ENCODE data around the gene ADGRF1. TPM values are rescaled to one million over a fixed set of nuclear protein-coding genes. Genes with fewer than 3 reads are reported as not detected.

ADGRF1 gene
- total RNA-seq, 4 donors from 2014 or later, result not detected

DNA sequence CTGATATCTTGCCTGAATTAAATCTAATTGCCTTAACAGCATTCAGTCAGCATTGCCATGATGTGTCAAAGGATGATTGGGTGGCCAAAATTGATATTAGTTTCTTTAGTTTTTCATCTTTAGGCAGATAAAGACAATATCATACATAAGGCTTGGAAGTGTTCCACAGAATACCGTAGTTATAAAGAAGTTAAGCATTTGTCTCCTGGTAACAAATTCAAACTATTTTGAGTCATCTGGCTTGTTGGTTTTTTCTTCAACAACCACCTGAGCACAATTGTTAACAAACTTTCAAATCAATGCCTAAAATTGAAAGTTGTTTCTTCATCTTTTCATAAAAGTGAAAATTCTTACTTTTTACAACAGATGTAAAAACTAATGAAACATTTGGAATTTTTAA, 72.9 kb downstream of the ADGRF1 start:
- TF ChIP-seq, protein P1, sequence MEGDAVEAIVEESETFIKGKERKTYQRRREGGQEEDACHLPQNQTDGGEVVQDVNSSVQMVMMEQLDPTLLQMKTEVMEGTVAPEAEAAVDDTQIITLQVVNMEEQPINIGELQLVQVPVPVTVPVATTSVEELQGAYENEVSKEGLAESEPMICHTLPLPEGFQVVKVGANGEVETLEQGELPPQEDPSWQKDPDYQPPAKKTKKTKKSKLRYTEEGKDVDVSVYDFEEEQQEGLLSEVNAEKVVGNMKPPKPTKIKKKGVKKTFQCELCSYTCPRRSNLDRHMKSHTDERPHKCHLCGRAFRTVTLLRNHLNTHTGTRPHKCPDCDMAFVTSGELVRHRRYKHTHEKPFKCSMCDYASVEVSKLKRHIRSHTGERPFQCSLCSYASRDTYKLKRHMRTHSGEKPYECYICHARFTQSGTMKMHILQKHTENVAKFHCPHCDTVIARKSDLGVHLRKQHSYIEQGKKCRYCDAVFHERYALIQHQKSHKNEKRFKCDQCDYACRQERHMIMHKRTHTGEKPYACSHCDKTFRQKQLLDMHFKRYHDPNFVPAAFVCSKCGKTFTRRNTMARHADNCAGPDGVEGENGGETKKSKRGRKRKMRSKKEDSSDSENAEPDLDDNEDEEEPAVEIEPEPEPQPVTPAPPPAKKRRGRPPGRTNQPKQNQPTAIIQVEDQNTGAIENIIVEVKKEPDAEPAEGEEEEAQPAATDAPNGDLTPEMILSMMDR (IDR thresholded peaks at IDR 0.05; ENCODE audit: low read depth), result no peak

DNA sequence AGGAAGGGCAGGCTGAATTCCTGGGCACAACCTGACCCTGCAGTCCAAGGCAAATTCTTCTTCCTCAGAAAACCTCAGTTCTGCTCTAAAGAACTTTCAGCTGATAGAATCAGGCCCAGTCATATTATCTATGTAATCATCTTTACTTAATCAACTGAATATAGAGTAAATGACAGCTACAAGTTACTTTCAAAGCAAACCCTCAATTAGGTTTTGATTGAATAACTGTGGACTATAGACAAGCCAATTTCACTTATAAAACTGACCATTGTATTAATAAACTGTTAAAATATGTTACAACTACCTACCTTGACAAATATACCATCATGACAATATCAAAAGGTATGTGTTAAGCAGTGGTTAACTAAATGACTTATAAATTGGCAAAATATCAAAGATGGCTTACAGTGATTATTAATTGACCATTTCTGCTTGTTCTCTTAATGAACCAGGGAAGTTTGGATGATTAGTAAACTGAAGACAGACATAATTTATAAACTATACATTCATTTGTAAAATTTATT, 74.2 kb downstream of the ADGRF1 start:
- TF ChIP-seq, protein P1 (IDR thresholded peaks at IDR 0.05; ENCODE audit: low read depth), result no peak

DNA sequence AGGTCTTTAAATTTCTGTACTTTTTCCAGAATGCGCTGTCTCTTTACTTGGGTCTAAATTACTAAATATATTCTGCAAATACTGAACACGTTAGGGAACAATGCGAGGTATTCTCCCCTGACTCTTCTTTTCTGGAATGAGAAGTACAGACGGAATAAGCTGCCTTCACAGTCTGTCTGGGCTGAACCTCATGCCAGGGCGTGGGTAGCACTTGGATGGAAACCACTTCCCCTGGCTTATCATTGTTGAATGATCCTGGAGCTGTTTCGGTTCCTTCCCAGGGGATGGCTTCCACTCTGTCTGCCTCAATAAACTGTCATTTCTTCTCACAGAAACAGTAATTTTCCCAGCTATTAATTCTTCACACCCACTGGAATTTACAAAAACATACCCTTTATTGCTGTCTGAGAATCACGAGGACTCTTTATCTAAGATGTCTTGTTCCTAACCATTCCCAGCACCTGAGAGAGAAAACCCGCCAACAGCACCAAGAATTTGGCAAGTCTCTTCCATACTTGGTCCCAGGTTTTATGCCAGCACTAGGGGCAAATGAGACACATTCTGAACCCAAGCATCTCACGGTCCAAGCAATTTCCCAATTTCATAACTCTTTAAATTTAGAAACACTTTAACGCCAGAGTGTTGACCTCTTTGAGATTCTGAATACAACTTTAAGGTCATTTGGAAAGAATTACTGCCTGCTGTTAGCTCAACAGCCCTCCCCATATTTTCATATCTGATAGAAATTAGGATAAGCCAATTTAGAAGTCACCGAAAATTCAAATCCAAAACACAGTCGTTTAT, 77.2 kb downstream of the ADGRF1 start:
- TF ChIP-seq, protein P1 (IDR thresholded peaks at IDR 0.05; ENCODE audit: low read depth), result no peak

DNA sequence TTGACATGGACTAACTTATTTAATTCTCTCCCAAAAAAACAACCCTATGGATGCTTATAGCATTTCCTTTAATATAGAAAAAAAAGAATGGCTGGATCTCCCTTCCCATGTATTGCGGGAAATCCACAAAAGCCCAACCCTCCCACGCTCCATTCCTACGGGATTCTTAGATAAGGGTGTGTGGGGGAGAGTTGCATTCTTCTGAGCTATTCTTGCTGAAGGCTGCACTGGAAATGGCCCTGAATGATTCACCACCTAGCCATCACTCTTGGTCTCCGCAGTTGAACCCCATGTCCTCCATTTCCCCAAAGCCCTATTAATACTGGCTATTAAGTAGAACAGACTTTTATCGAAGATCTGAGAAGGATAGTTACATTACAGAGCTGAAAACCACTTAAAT, 78.5 kb downstream of the ADGRF1 start:
- TF ChIP-seq, protein P1 (IDR thresholded peaks at IDR 0.05; ENCODE audit: low read depth), result no peak

DNA sequence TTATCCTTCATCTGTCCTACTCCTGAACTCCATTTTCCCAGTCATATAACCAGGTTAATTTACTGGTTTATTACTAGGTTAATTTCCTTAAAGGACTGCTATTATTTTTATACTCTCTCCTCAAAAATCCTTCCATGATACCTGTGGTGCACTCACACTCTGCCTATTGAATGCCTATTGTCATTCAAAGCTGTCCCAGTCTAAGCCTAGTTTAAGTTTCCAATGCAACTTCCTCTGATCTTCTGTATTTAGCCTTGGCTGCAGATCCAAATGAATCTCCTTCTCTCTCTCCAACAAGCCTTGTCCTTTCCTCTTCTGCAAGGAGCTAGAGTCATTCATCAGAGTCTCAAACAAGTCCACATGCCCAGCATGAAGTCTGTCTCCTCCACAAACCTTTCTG, 79.1 kb downstream of the ADGRF1 start:
- TF ChIP-seq, protein P1 (IDR thresholded peaks at IDR 0.05; ENCODE audit: low read depth), result no peak

DNA sequence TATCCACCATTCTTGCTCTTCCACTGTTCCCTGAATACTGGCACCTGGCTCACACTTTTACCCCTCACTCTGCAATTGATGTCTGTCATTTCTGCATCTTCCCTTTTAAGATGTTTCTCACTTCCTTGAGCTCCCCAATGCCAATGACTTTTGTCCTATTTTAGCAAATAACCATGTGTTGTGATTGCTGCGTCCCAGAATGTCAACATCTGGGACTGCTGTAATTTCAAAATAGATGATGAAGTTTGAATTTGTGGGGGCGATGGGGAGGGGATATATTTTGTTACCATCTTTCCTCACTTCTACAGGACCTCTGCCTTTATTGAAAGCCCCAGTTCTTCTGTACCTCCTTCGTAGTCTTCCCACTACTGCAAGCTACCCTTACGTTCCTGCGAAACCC, 80.4 kb downstream of the ADGRF1 start:
- TF ChIP-seq, protein P1 (IDR thresholded peaks at IDR 0.05; ENCODE audit: low read depth), result no peak

DNA sequence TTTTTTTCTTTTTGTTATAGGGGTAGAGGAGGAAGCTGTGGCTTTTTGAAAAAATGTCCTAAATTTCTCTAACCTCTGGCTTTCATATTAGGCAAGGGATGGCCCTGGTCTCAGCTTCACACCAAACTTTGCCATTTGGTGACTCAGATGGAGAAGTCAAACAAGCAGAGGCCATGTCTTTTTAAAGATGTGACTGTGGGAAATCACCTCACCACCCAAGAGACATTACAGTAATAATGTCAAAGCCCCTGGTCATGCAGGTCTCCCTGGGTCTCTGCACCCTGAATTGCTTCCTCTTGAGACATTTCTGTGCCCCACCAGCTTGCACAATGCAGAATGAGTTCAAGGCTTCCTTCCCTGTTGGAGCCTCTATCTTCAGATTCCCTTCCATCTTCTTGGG, 80.9 kb downstream of the ADGRF1 start:
- TF ChIP-seq, protein P1 (IDR thresholded peaks at IDR 0.05; ENCODE audit: low read depth), result no peak

Data from subcutaneous adipose tissue (tissue), 4 donors.